Hepatocyte (in vitro differentiated cells): ENCODE measurements around the gene ANKRD52.

Source experiments
- CTCF ChIP-seq: fragments of 200-600 bp; sonication (generic); IDR thresholded peaks from 2 replicates; pipeline ENCODE4 v1.5.1; 2016; ENCODE audit warnings: antibody characterized with exemption, mild to moderate bottlenecking; ENCODE audit not compliant: poor library complexity
- EZH2 ChIP-seq: fragments of 200-600 bp; sonication (generic); IDR thresholded peaks from 2 replicates; pipeline ENCODE4 v1.6.1; 2016; ENCODE audit warnings: antibody characterized with exemption, mild to moderate bottlenecking, borderline replicate concordance

- TF ChIP-seq CTCF (no peak), EZH2 (no peak)
These were observed 13.7 kb downstream of the ANKRD52 start for GRCh38 chr12:56244494-56244893.
